AG09309 (cell line): ENCODE data around the gene TSKS.

ENCODE experiments used
- DNase-seq: peaks from one replicate; pipeline ENCODE4 v3.0.0-alpha.2; 2010; ENCODE audit warnings: low read depth
- H3K4me3 ChIP-seq: 2 replicates; pipeline ENCODE4 v1.5.1; 2011; ENCODE audit warnings: mild to moderate bottlenecking, low read depth, low read length, moderate library complexity; ENCODE audit not compliant: control insufficient read depth
- TF ChIP-seq, protein P1 (sequence below): IDR thresholded peaks from 2 replicates; pipeline ENCODE4 v1.5.1; 2011; ENCODE audit warnings: mild to moderate bottlenecking, low read depth, low read length, inconsistent platforms; ENCODE audit not compliant: insufficient read depth, control insufficient read depth; ENCODE audit errors: missing control alignments

The TSKS gene

DNA sequence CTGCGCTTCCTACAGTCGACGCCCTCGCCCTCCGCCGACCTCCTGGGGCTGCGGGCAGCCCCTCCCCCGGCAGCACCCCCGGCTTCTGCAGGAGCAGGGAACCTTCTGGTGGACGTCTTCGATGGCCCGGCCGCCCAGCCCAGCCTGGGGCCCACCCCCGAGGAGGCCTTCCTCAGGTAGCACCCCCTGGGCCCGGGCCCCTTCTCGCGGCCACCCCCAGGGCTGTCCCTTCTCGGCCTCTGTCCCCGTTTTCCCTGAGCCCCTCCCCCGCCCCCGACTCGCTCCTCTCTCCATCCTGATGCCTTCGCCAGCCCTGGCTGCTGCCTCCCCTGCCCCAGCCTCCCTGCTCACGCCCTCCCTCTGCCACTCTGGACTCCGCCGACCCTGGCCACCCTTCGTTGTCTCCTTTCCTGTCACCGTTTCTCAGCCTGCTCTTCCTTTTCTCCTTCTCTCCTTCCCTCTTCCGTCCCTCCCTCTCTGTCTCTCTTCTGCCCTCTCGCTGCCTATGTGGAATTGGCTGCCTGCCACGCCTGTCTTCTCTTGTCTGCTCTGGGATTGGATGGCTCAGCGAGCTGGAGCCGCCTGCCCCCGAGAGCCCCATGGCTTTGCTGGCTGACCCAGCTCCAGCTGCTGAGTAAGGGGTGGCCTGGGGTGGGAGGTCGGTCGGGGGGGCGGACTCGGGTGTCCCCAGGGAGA lies 39.0 kb upstream of the TSKS start:
- DNase-seq = no peak
- TF ChIP-seq, protein P1, sequence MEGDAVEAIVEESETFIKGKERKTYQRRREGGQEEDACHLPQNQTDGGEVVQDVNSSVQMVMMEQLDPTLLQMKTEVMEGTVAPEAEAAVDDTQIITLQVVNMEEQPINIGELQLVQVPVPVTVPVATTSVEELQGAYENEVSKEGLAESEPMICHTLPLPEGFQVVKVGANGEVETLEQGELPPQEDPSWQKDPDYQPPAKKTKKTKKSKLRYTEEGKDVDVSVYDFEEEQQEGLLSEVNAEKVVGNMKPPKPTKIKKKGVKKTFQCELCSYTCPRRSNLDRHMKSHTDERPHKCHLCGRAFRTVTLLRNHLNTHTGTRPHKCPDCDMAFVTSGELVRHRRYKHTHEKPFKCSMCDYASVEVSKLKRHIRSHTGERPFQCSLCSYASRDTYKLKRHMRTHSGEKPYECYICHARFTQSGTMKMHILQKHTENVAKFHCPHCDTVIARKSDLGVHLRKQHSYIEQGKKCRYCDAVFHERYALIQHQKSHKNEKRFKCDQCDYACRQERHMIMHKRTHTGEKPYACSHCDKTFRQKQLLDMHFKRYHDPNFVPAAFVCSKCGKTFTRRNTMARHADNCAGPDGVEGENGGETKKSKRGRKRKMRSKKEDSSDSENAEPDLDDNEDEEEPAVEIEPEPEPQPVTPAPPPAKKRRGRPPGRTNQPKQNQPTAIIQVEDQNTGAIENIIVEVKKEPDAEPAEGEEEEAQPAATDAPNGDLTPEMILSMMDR = peak; percentile 12
- no peak overlapping the region for H3K4me3 ChIP-seq

DNA sequence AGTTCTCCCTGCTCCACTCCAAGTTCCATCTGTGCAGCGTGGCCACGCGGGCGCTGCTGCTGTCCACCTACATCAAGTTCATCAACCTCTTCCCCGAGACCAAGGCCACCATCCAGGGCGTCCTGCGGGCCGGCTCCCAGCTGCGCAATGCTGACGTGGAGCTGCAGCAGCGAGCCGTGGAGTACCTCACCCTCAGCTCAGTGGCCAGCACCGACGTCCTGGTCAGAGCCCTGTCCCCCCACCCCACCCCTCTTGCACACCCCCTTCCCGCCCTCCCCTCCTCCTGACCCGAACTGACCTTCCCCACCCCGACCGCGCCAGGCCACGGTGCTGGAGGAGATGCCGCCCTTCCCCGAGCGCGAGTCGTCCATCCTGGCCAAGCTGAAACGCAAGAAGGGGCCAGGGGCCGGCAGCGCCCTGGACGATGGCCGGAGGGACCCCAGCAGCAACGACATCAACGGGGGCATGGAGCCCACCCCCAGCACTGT lies 38.3 kb upstream of the TSKS start:
- H3K4me3 ChIP-seq = no peak overlapping the region
- TF ChIP-seq, protein P1 = no peak
- no peak for DNase-seq

- TF ChIP-seq, protein P1 = no peak
- no peak overlapping the region for H3K4me3 ChIP-seq
Measured at GRCh38 chr19:49800771-49801170, 37.7 kb upstream of the TSKS start.

GRCh38 chr19:49799798-49800376 lies 36.8 kb upstream of the TSKS start:
- TF ChIP-seq, protein P1 = peak; percentile 18
- H3K4me3 ChIP-seq = no peak overlapping the region
- DNase-seq = no peak

More at GRCh38 chr19:49800771-49801170, 37.7 kb upstream of the TSKS start:
- no peak for DNase-seq

DNA sequence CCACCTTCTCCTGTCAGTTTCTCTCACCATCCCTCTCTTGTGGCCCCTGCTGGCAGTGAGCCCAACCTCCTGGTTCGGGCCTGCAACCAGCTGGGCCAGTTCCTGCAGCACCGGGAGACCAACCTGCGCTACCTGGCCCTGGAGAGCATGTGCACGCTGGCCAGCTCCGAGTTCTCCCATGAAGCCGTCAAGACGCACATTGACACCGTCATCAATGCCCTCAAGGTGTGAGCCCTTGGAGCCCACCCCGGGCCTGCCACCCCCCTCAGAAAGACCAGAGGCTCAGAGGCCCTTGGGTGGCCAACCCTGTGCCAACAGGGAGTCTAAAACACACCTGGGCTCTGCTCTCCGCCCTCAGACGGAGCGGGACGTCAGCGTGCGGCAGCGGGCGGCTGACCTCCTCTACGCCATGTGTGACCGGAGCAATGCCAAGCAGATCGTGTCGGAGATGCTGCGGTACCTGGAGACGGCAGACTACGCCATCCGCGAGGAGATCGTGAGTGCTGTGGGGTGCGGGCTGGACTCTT lies 36.2 kb upstream of the TSKS start:
- DNase-seq = no peak
- TF ChIP-seq, protein P1 = no peak
- no peak overlapping the region for H3K4me3 ChIP-seq

DNA sequence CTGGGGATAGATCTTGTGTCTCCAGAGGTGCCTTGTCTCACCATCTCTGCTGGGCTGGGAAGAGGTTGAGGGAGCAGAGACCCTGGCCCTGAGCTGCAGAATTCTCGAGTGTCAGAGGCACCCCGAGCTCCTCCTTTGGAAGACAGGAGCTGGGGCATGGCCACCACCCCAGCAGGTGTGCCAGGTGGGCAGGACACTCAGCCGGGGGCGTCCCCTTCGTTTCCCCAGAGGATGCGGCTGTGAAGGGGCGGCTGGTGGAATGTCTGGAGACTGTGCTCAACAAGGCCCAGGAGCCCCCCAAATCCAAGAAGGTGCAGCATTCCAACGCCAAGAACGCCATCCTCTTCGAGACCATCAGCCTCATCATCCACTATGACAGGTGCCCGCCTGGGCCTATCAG lies 35.5 kb upstream of the TSKS start:
- DNase-seq = no peak
- TF ChIP-seq, protein P1 = no peak
- H3K4me3 ChIP-seq = no peak overlapping the region
